OCI-LY3 (cell line): ENCODE results near the gene KDM1B.

ENCODE experiments used
- EZH2phosphoT487 ChIP-seq: fragments of 200-600 bp; shearing (Covaris generic); IDR thresholded peaks from 2 replicates; pipeline ENCODE4 v1.6.1; 2018; ENCODE audit warnings: antibody characterized with exemption, mixed run types, low read depth
- TF ChIP-seq, protein P1 (sequence below): fragments of 200-600, 300-600 bp; sonication (generic); IDR thresholded peaks from 2 replicates; pipeline ENCODE4 v1.5.1; 2014; ENCODE audit warnings: antibody characterized with exemption, low read length, low read depth

DNA sequence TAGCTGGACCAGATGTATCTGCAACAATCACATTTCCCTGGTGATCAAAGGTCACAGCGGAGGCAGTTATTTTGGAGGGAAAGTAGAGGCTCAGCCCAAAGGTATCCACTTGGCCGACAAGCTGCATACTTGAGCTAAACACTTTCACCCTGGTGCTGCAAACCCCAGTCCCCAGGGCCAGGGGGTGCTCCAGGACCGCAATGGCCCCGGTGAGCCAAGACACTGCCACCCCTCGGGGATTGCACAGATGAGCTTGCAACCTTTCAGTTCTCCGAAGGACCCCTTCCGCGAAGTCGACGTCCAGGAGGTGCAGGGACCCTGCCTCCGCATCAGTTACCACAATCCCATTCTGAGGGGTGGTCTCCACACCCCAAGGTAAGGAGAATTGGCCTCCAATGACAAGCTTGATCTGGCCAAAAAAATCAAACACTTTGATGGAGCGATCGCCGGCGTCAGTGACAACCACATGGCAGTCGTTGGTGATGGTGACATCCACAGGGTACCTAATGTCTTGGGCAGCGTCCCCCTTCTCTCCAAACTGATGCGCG is 33.6 kb upstream of the KDM1B start:
- TF ChIP-seq, protein P1, sequence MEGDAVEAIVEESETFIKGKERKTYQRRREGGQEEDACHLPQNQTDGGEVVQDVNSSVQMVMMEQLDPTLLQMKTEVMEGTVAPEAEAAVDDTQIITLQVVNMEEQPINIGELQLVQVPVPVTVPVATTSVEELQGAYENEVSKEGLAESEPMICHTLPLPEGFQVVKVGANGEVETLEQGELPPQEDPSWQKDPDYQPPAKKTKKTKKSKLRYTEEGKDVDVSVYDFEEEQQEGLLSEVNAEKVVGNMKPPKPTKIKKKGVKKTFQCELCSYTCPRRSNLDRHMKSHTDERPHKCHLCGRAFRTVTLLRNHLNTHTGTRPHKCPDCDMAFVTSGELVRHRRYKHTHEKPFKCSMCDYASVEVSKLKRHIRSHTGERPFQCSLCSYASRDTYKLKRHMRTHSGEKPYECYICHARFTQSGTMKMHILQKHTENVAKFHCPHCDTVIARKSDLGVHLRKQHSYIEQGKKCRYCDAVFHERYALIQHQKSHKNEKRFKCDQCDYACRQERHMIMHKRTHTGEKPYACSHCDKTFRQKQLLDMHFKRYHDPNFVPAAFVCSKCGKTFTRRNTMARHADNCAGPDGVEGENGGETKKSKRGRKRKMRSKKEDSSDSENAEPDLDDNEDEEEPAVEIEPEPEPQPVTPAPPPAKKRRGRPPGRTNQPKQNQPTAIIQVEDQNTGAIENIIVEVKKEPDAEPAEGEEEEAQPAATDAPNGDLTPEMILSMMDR = peak; percentile 21; the same call in 1 of the 2 replicates
- TF ChIP-seq EZH2phosphoT487 = no peak
